K562 (cell line): ENCODE results near the gene CPPED1. TPM values are rescaled to one million over a fixed set of nuclear protein-coding genes. Genes with fewer than 3 reads are reported as not detected.
"Not testable (repeated sequence)": the region's sequence is repeated elsewhere in the genome, so short reads cannot be mapped to it uniquely, and the experiment has no call there.

Source experiments
- ATAC-seq: fragments of 200-7000 bp; cut with Tn5 transposase; 3 replicates; pipeline ENCODE4 v1.9.1; 2020; ENCODE audit warnings: moderate library complexity
- BruUV-seq: library from RNA; stranded (reverse); fragments of 400-500 nt; replicated peaks from 2 replicates; lab custom pipeline; 2021; lab: Mats Ljungman, UMichigan
- CTCF ChIA-PET: fragments of 300-600 bp; formaldehyde crosslinking; extraction: SDS; loops from one replicate; lab custom pipeline; 2021; ENCODE audit warnings: low intra/inter-chr PET ratio; lab: Yijun Ruan, JAX
- POLR2A ChIA-PET: fragments of 300-600, 350-650 bp; sonication (Branson Sonifier 250); formaldehyde crosslinking; extraction: SDS; loops from one replicate; lab custom pipeline; 2021; ENCODE audit warnings: antibody characterized with exemption, inconsistent platforms; lab: Yijun Ruan, JAX
- DNase-seq, 4 experiments: peaks; one replicate each; pipeline versions ENCODE4 v3.0.0 to v3.0.0-alpha.2; 2011 to 2018; ENCODE audit warnings: low spot score in 3 of 4, mixed read lengths in 3 of 4; ENCODE audit errors: extremely low read depth in 1 of 4
- FAIRE-seq: peaks from 2 replicates; lab custom pipeline; 2011; peaks lifted over from hg19 to GRCh38; lab: Jason Lieb, UNC
- H2AFZ ChIP-seq: 2 replicates; pipeline ENCODE4 v1.6.0; 2011; ENCODE audit warnings: low read depth, low read length, control low read depth, inconsistent platforms
- H3K27ac ChIP-seq: fragments of 200-600 bp; 3 replicates; pipeline ENCODE4 v1.8.0; 2011; ENCODE audit warnings: low read depth, mild to moderate bottlenecking, control low read depth, inconsistent platforms, low read length, moderate library complexity, mixed read lengths; ENCODE audit errors: extremely low read depth
- H3K27me3 ChIP-seq, 2 experiments: fragments of 300-600 bp in 1 of 2; 2 replicates in 1 of 2; 3 replicates in 1 of 2; pipeline versions ENCODE4 v1.6.0 to v1.8.0; 2011; ENCODE audit warnings: inconsistent platforms in 2 of 2, low read length in 2 of 2, mild to moderate bottlenecking in 1 of 2, mixed read lengths in 1 of 2, moderate library complexity in 1 of 2; ENCODE audit not compliant: control insufficient read depth in 2 of 2, insufficient read depth in 2 of 2
- H3K36me3 ChIP-seq: fragments of 300-600 bp; 3 replicates; pipeline ENCODE4 v1.8.0; 2011; ENCODE audit warnings: mild to moderate bottlenecking, low read length, inconsistent platforms; ENCODE audit not compliant: control insufficient read depth, insufficient read depth
- H3K4me1 ChIP-seq, 2 experiments: fragments of 200-600 bp in 1 of 2; replicated peaks in 1 of 2; 2 replicates in 1 of 2; 3 replicates in 1 of 2; pipeline versions ENCODE4 v1.5.1 to v1.8.0; 2011; ENCODE audit warnings: inconsistent platforms in 2 of 2, low read length in 2 of 2, mild to moderate bottlenecking in 1 of 2, mixed read lengths in 1 of 2, moderate library complexity in 1 of 2; ENCODE audit not compliant: control insufficient read depth in 2 of 2, insufficient read depth in 2 of 2
- H3K4me2 ChIP-seq: 2 replicates; pipeline ENCODE4 v1.6.1; 2011; ENCODE audit warnings: low read length, control low read depth, inconsistent platforms, mixed read lengths; ENCODE audit not compliant: insufficient read depth
- H3K4me3 ChIP-seq: fragments of 200-600 bp; sonication (generic), shearing (Covaris generic); 2 replicates; pipeline ENCODE4 v1.5.1; 2016; ENCODE audit warnings: control low read depth, inconsistent platforms
- H3K79me2 ChIP-seq: fragments of 200-600 bp; 3 replicates; pipeline ENCODE4 v1.8.0; 2011; ENCODE audit warnings: low read length, inconsistent platforms; ENCODE audit not compliant: control insufficient read depth, insufficient read depth
- H3K9ac ChIP-seq, 2 experiments: 2 replicates each; pipeline versions ENCODE4 v1.6.0 to v1.6.1; 2011; ENCODE audit warnings: low read depth in 2 of 2, low read length in 2 of 2, control low read depth in 1 of 2, inconsistent platforms in 1 of 2, mild to moderate bottlenecking in 1 of 2, mixed read lengths in 1 of 2; ENCODE audit not compliant: insufficient read depth in 1 of 2
- H3K9me1 ChIP-seq: one replicate; pipeline ENCODE4 v1.6.0; 2011; ENCODE audit warnings: inconsistent platforms, mild to moderate bottlenecking, low read length, moderate library complexity; ENCODE audit not compliant: control insufficient read depth, insufficient read depth
- H3K9me3 ChIP-seq: replicated peaks from 2 replicates; pipeline ENCODE4 v1.5.1; 2011; ENCODE audit warnings: low read depth, low read length, inconsistent platforms; ENCODE audit not compliant: control insufficient read depth, insufficient read depth
- H4K20me1 ChIP-seq: replicated peaks from 2 replicates; pipeline ENCODE4 v1.6.1; 2011; ENCODE audit warnings: low read length, inconsistent platforms, mixed read lengths; ENCODE audit not compliant: control insufficient read depth, insufficient read depth
- ADNP ChIP-seq: fragments of 200-800 bp; sonication (Bioruptor generic); IDR thresholded peaks from 2 replicates; pipeline ENCODE4 v1.6.1; 2016; ENCODE audit warnings: missing genetic modification characterization, missing compliant biosample characterization
- BCOR ChIP-seq: fragments of 450-650 bp; IDR thresholded peaks from 2 replicates; pipeline ENCODE4 v1.6.1; 2016
- CEBPB ChIP-seq: fragments of 450-650 bp; IDR thresholded peaks from 2 replicates; pipeline ENCODE4 v1.6.1; 2016; ENCODE audit warnings: missing genetic modification characterization, missing compliant biosample characterization
- DPF2 ChIP-seq: fragments of 450-650 bp; IDR thresholded peaks from 2 replicates; pipeline ENCODE4 v1.6.1; 2016
- KDM1A ChIP-seq, 2 experiments: fragments of 450-650 bp; IDR thresholded peaks; 2 replicates each; pipeline ENCODE4 v1.6.1; 2016; ENCODE audit warnings: mild to moderate bottlenecking in 2 of 2
- NR2C2 ChIP-seq, 2 experiments: fragments of 200-800 bp in 1 of 2; sonication (Bioruptor generic) in 1 of 2; sonication (generic) in 1 of 2; formaldehyde crosslinking in 1 of 2; IDR thresholded peaks; 2 replicates each; pipeline versions ENCODE4 v1.6.1 to v1.8.0; 2016 to 2022; ENCODE audit warnings: mild to moderate bottlenecking in 1 of 2, missing compliant biosample characterization in 1 of 2, missing genetic modification characterization in 1 of 2, missing genetic modification reagents in 1 of 2
- SMARCA5 ChIP-seq: fragments of 450-650 bp; IDR thresholded peaks from 2 replicates; pipeline ENCODE4 v1.6.1; 2016
- ZNF121 ChIP-seq: sonication (generic); formaldehyde crosslinking; conservative IDR thresholded peaks from 2 replicates; pipeline ENCODE4 v1.8.0; 2022; ENCODE audit warnings: missing genetic modification reagents
- WGBS: fragments of 100-300 bp; shearing (Covaris generic); methylation state at CpG from one replicate; pipeline ENCODE4 v1.1.6; 2016; ENCODE audit warnings: low coverage, mixed read lengths; ENCODE audit not compliant: insufficient coverage; ENCODE audit errors: missing lambda C conversion rate; 5-methylcytosine and 5-hydroxymethylcytosine counted together
- in situ Hi-C: fragments of 300-500 bp; cut with MboI; formaldehyde crosslinking; loops from 4 replicates; pipeline ENCODE4 v1.15.0; 2018; ENCODE audit warnings: inconsistent platforms, mixed read lengths
- intact Hi-C: fragments of 100-400 bp; cut with micrococcal nuclease; formaldehyde crosslinking; loops from 2 replicates; pipeline ENCODE4 v1.14.2; 2022
- polyA plus RNA-seq, 8 experiments: library from polyadenylated mRNA; depleted of rRNA in 4 of 8; stranded (reverse) in 5 of 8; unstranded in 3 of 8; fragments of >200 nt; fragmentation: Nextera tagmentation in 2 of 8; fragmentation: Illumina TruSeq in 1 of 8; extraction: Ambion mirVana in 2 of 8; extraction: Trizol in 1 of 8; gene quantifications; 2 replicates each; pipeline versions ENCODE4 v1.2.1 to v1.2.3, GENCODE V29; 2011 to 2014; ENCODE audit warnings: inconsistent platforms in 1 of 8, missing spikeins in 1 of 8
- total RNA-seq, 7 experiments: library from RNA; depleted of rRNA in 6 of 7; stranded (reverse); fragments of >200 nt in 6 of 7; fragmentation: Illumina TruSeq in 2 of 7; extraction: Trizol in 2 of 7; gene quantifications; 2 replicates each; pipeline versions ENCODE4 v1.2.1 to v1.2.3, GENCODE V29; 2011 to 2021; ENCODE audit warnings: low replicate concordance in 1 of 7

Gene CPPED1
- total and polyA plus RNA-seq, 9 of the 15 experiments (the other 6 are each of a cell fraction or from before 2014, with no cell fraction given), result 7.5 to 25.7 (median 16.9) TPM

DNA sequence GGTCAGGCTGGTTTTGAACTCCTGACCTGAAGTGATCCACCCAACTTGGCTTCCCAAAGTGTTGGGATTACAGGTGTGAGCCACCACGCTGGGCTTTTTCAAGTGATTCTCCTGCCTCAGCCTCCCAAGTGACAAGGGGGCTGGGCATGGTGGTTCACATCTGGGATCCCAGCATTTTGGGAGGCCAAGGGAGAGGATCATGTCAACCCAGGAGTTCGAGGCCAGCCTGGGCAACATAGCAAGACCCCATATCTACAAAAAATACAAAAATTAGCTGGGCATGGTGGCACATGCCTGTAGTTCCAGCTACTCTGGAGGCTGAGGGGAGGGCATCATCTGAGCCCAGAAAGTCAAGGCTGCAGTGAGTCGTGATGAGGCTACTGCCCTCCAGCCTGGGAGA, 10.0 kb upstream of the CPPED1 start:
- TF ChIP-seq BCOR, result peak; percentile 33; the same call in 1 of the 2 replicates
- 0 out of 2 replicates have a peak, but pooled peaks have one; percentile 41 for TF ChIP-seq CEBPB (tag)
- 0 out of 4 replicates have a peak, but pooled peaks of 1 of the 2 experiments have one; percentile 2 for TF ChIP-seq KDM1A (IDR thresholded peaks at IDR 0.05)
- peak; percentile 36; the same call in 1 of the 2 replicates for TF ChIP-seq SMARCA5
- TF ChIP-seq ZNF121 (CRISPR knock-in tag), result peak; percentile 95
- TF ChIP-seq ADNP, result peak; percentile 82
- H3K4me3 ChIP-seq; POLR2A ChIA-PET; H3K79me2 ChIP-seq; H3K9ac ChIP-seq; H3K36me3 ChIP-seq; H3K27me3 ChIP-seq; H3K4me1 ChIP-seq; H3K27ac ChIP-seq; H3K4me2 ChIP-seq; DNase-seq; H2AFZ ChIP-seq; H3K9me3 ChIP-seq; intact Hi-C loops; H4K20me1 ChIP-seq; H3K9me1 ChIP-seq; BruUV-seq; FAIRE-seq; ATAC-seq; in situ Hi-C loops; TF ChIP-seq NR2C2 (CRISPR knock-in tag; IDR thresholded peaks at IDR 0.05): not testable (repeated sequence)
- TF ChIP-seq NR2C2 (tag; IDR thresholded peaks at IDR 0.05), result peak; percentile 35; the same call in 1 of the 2 replicates
- TF ChIP-seq DPF2, result 0 out of 2 replicates have a peak, but pooled peaks have one; percentile 1
- 11% methylated on average over 3 of the region's 3 CpGs for WGBS
- CTCF ChIA-PET, result interaction anchor here (0.6 to 0.7 kb wide), 2 partner anchors 13 to 71 kb away, joined by 3 read pairs; no protein-coding TSS in a partner anchor
